PC-3 (cell line): ENCODE data around the gene ANGPT4. TPM values are rescaled to one million over a fixed set of nuclear protein-coding genes. Genes with fewer than 3 reads are reported as not detected.
A peak's percentile ranks its signal among the peaks of the same experiment; 100 is the strongest.

Experiments
- ATAC-seq: fragments of 200-7000 bp; cut with Tn5 transposase; 2 replicates; pipeline ENCODE4 v1.9.1; 2020; ENCODE audit warnings: mild to moderate bottlenecking, moderate library complexity
- BruUV-seq: library from RNA; stranded (reverse); fragments of 400-500 nt; replicated peaks from 2 replicates; lab custom pipeline; 2021; lab: Mats Ljungman, UMichigan
- CTCF ChIA-PET: fragments of 300-600 bp; sonication (Branson Sonifier 250); formaldehyde crosslinking; loops from one replicate; lab custom pipeline; 2022; ENCODE audit warnings: antibody characterized with exemption; lab: Charles Lee
- POLR2A ChIA-PET: fragments of 300-600 bp; sonication (Branson Sonifier 250); formaldehyde crosslinking; loops from one replicate; lab custom pipeline; 2022; ENCODE audit warnings: antibody characterized with exemption; ENCODE audit not compliant: unreplicated experiment; lab: Charles Lee
- DNase-seq: peaks from one replicate; pipeline ENCODE4 v3.0.0-alpha.2; 2015
- H2AFZ ChIP-seq: fragments of 300-600 bp; sonication (generic); 2 replicates; pipeline ENCODE4 v1.6.0; 2016; ENCODE audit warnings: antibody characterized with exemption, low read length
- H3F3A ChIP-seq: fragments of 300-600 bp; sonication (generic); one replicate; pipeline ENCODE4 v1.6.0; 2017; ENCODE audit warnings: antibody characterized with exemption, low read length, control low read depth, mild to moderate bottlenecking; ENCODE audit not compliant: unreplicated experiment
- H3K27ac ChIP-seq: fragments of 300-600 bp; sonication (generic); 2 replicates; pipeline ENCODE4 v1.5.1; 2016; ENCODE audit warnings: mild to moderate bottlenecking, low read length
- H3K27me3 ChIP-seq: fragments of 300-600 bp; sonication (generic); 2 replicates; pipeline ENCODE4 v1.6.1; 2016; ENCODE audit warnings: low read length, mixed read lengths
- H3K36me3 ChIP-seq: fragments of 300-600 bp; sonication (generic); 2 replicates; pipeline ENCODE4 v1.6.1; 2016; ENCODE audit warnings: low read depth, mixed run types, low read length, mixed read lengths
- H3K4me1 ChIP-seq: fragments of 300-600 bp; sonication (generic); 2 replicates; pipeline ENCODE4 v1.5.1; 2016; ENCODE audit warnings: low read length; ENCODE audit not compliant: insufficient read depth
- H3K4me2 ChIP-seq: fragments of 300-600 bp; sonication (generic); 2 replicates; pipeline ENCODE4 v1.6.0; 2016; ENCODE audit warnings: low read length
- H3K4me3 ChIP-seq: fragments of 300-600 bp; sonication (generic); 2 replicates; pipeline ENCODE4 v1.5.1; 2016; ENCODE audit warnings: mild to moderate bottlenecking, low read length, mixed read lengths
- H3K79me2 ChIP-seq: fragments of 300-600 bp; sonication (generic); 2 replicates; pipeline ENCODE4 v1.6.1; 2017; ENCODE audit warnings: low read length, mixed read lengths
- H3K9ac ChIP-seq: fragments of 300-600 bp; sonication (generic); 2 replicates; pipeline ENCODE4 v1.6.0; 2016; ENCODE audit warnings: mild to moderate bottlenecking, low read length
- H3K9me2 ChIP-seq: fragments of 300-600 bp; sonication (generic); replicated peaks from 2 replicates; pipeline ENCODE4 v1.6.1; 2016; ENCODE audit warnings: mixed run types, low read length, mixed read lengths
- H3K9me3 ChIP-seq: fragments of 300-600 bp; sonication (generic); 2 replicates; pipeline ENCODE4 v1.6.1; 2016; ENCODE audit warnings: low read length, mixed read lengths
- H4K20me1 ChIP-seq: fragments of 300-600 bp; sonication (generic); 2 replicates; pipeline ENCODE4 v1.6.1; 2016; ENCODE audit warnings: low read length, mixed read lengths
- CTCF ChIP-seq: fragments of 300-600 bp; sonication (generic); conservative IDR thresholded peaks from 2 replicates; pipeline ENCODE4 v1.5.1; 2017; ENCODE audit warnings: antibody characterized with exemption, low read depth, mild to moderate bottlenecking, low read length
- EZH2 ChIP-seq: fragments of 300-600 bp; sonication (generic); IDR thresholded peaks from one replicate; pipeline ENCODE4 v1.6.1; 2017; ENCODE audit warnings: antibody characterized with exemption, mild to moderate bottlenecking, low read length; ENCODE audit not compliant: unreplicated experiment
- EZH2phosphoT487 ChIP-seq: fragments of 300-600 bp; sonication (generic); IDR thresholded peaks from 2 replicates; pipeline ENCODE4 v1.6.1; 2018; ENCODE audit warnings: mild to moderate bottlenecking, antibody characterized with exemption, low read length, borderline replicate concordance
- intact Hi-C: fragments of 100-400 bp; cut with micrococcal nuclease; formaldehyde crosslinking; loops from 2 replicates; pipeline ENCODE4 v1.9.0; 2023
- total RNA-seq: library from RNA; depleted of rRNA; stranded (reverse); fragments of >200 nt; gene quantifications from 2 replicates; pipeline ENCODE4 v1.2.3, GENCODE V29; 2014

Gene ANGPT4
- total RNA-seq, 1 experiment from 2014 or later = not detected

DNA sequence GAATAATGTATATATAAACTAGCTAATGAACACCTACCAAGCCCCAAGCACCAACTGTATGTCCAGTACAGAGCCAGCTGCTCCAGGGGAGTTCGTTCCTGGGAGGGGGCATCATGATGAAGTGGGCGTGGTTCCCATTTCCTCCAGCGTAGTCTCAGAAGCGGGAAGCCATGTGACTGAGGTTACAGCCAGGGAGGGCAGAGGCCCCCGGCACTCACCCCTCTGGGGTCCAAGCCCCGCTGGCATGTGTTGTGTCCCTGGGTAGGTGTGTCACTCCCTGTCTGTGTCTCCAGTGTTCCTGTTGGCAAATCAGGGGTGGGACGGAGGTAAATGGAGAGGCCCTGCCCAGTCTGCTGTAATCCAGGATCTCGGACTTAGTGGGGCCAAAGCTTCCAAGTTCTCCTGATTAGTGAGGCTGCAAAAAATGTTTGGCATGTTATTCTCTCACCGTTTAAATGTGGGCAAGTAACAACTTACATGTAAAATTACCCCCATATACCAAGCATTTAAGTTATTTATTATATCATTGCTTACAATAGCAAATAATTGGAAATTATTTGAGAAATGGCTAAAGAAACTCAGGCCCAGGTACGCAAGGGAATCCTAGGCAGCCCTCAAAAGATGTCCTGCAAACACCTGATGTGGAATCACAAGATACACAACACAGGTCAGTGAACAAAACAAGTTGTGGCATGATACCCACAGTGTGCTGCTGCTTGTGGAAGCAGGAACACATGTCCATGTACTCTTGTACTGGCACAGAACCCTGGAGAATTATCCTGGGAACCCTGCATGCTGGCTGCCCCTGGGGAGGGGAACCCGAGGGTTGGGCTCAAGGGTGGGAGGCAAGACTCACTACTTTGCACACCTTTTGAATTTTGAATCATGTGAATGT, 60.4 kb downstream of the ANGPT4 start:
- ATAC-seq = peak; percentile 4
- no TSS peak for BruUV-seq
- Histone ChIP-seq H3K4me3 (peak overlapping the region; percentile 51), H3K27ac (peak overlapping the region; percentile 68), H3K27me3 (no peaks in the 10 kb centered on the region), H3K36me3 (no peaks in the 10 kb centered on the region), H3K79me2 (no peaks in the 10 kb centered on the region), H3K9me3 (no peaks in the 10 kb centered on the region), H3K9ac (peak overlapping the region; percentile 42), H3K4me2 (peak overlapping the region; percentile 81), H2AFZ (peak overlapping the region; percentile 62; the same call in 1 of the 2 replicates), H3K4me1 (peaks cover 36% of the 10 kb centered on the region), H3F3A (no peaks in the 10 kb centered on the region), H4K20me1 (no peaks in the 10 kb centered on the region), H3K9me2 (no peaks in the 10 kb centered on the region)
- POLR2A ChIA-PET = no interaction called here
- DNase-seq = peak; percentile 11
- CTCF ChIA-PET = interaction anchor here (0.5 to 0.6 kb wide), 3 partner anchors 17 to 631 kb away, joined by 3 to 8 read pairs (median 3); no protein-coding TSS in a partner anchor
- intact Hi-C loops = loop anchor here (1.0 to 5.0 kb wide), 2 partner anchors 22 to 38 kb away; partner anchors contain the start of gene FAM110A
- TF ChIP-seq CTCF (no peak), EZH2 (no peak), EZH2phosphoT487 (no peak)

GRCh38 chr20:854601-855000, 61.5 kb downstream of the ANGPT4 start:
- Histone ChIP-seq H3K9me2 (no peaks in the 10 kb centered on the region), H3F3A (no peaks in the 10 kb centered on the region), H3K27ac (no peak overlapping the region), H3K27me3 (no peaks in the 10 kb centered on the region), H3K9ac (no peak overlapping the region), H4K20me1 (no peaks in the 10 kb centered on the region), H3K4me1 (peaks cover 25% of the 10 kb centered on the region), H3K36me3 (no peaks in the 10 kb centered on the region), H3K9me3 (no peaks in the 10 kb centered on the region), H2AFZ (no peak overlapping the region), H3K79me2 (no peaks in the 10 kb centered on the region), H3K4me2 (no peak overlapping the region), H3K4me3 (no peak overlapping the region)
- TF ChIP-seq EZH2phosphoT487 = no peak
- no peak for TF ChIP-seq EZH2
- TF ChIP-seq CTCF = no peak
- CTCF ChIA-PET = interaction anchor here (0.5 kb wide), 1 partner anchor 37 kb away, joined by 8 read pairs; no protein-coding TSS in a partner anchor
- no peak for ATAC-seq
- intact Hi-C loops = no loop called here
- POLR2A ChIA-PET = no interaction called here
- BruUV-seq = no TSS peak
- no peak for DNase-seq
